B cell (primary cell): Measurements from ENCODE around the gene GGCT. TPM values are rescaled to one million over a fixed set of nuclear protein-coding genes. Genes with fewer than 3 reads are reported as not detected.

Source experiments
- ATAC-seq: fragments of 200-7000 bp; cut with Tn5 transposase; one replicate; pipeline ENCODE4 v1.10.0; 2021; ENCODE audit warnings: low read depth, mild to moderate bottlenecking, moderate number of reproducible peaks, moderate library complexity
- CTCF ChIA-PET: fragments of 350-600 bp; sonication (Branson Sonifier 250); formaldehyde crosslinking; loops from one replicate; lab custom pipeline; 2021; ENCODE audit warnings: antibody characterized with exemption, inconsistent platforms; lab: Charles Lee
- POLR2A ChIA-PET: fragments of 350-600 bp; sonication (Branson Sonifier 250); formaldehyde crosslinking; loops from one replicate; lab custom pipeline; 2021; ENCODE audit warnings: antibody characterized with exemption; lab: Charles Lee
- DNase-seq: peaks from one replicate; pipeline ENCODE4 v3.0.0; 2013
- H2AFZ ChIP-seq: 2 replicates; pipeline ENCODE4 v1.6.1; 2012; ENCODE audit warnings: mild to moderate bottlenecking, low read depth, low read length; ENCODE audit not compliant: insufficient read depth, poor library complexity, severe bottlenecking
- H3K27ac ChIP-seq, 2 donors: 1 replicate in 1 of 2; 2 replicates in 1 of 2; pipeline ENCODE4 v1.5.1; 2012 to 2013; ENCODE audit warnings: low read length in 2 of 2, mild to moderate bottlenecking in 2 of 2, moderate library complexity in 1 of 2
- H3K27me3 ChIP-seq, 4 experiments: fragments of 200-600 bp in 1 of 4; sonication (generic) in 1 of 4; replicated peaks in 1 of 4; 1 replicate in 2 of 4; 2 replicates in 2 of 4; pipeline versions ENCODE4 v1.6.1 to v1.7.0; 2013 to 2016; ENCODE audit warnings: low read length in 3 of 4, mild to moderate bottlenecking in 2 of 4, mixed read lengths in 1 of 4, moderate library complexity in 1 of 4; ENCODE audit not compliant: insufficient read depth in 4 of 4, control insufficient read depth in 3 of 4; ENCODE audit errors: control extremely low read depth in 1 of 4
- H3K36me3 ChIP-seq, 2 experiments: replicated peaks in 1 of 2; 1 replicate in 1 of 2; 2 replicates in 1 of 2; pipeline versions ENCODE4 v1.6.1 to v1.7.1; 2013; ENCODE audit warnings: low read length in 1 of 2; ENCODE audit not compliant: insufficient read depth in 2 of 2, control insufficient read depth in 1 of 2; ENCODE audit errors: control extremely low read depth in 1 of 2, extremely low read depth in 1 of 2
- H3K4me1 ChIP-seq, 2 donors: fragments of 200-600 bp in 1 of 2; sonication (generic) in 1 of 2; 1 replicate in 1 of 2; 2 replicates in 1 of 2; pipeline versions ENCODE4 v1.5.1 to v1.6.1; 2013 to 2017; ENCODE audit warnings: low read length in 2 of 2; ENCODE audit not compliant: control insufficient read depth in 2 of 2, insufficient read depth in 2 of 2
- H3K4me2 ChIP-seq: replicated peaks from 2 replicates; pipeline ENCODE3; 2012; ENCODE audit warnings: mild to moderate bottlenecking, low read depth, low read length; ENCODE audit not compliant: poor library complexity, severe bottlenecking
- H3K4me3 ChIP-seq, 5 experiments: fragments of 200-600 bp in 1 of 5; sonication (generic) in 1 of 5; 1 replicate in 3 of 5; 2 replicates in 2 of 5; pipeline versions ENCODE4 v1.5.1 to v1.7.0; 2011 to 2016; ENCODE audit warnings: low read length in 4 of 5, mild to moderate bottlenecking in 4 of 5, low read depth in 2 of 5, control low read depth in 1 of 5, moderate library complexity in 1 of 5; ENCODE audit not compliant: insufficient read depth in 1 of 5; ENCODE audit errors: control extremely low read depth in 1 of 5, extremely low read depth in 1 of 5
- H3K79me2 ChIP-seq: fragments of 200-600 bp; sonication (generic); one replicate; pipeline ENCODE4 v1.6.0; 2016; ENCODE audit warnings: low read length; ENCODE audit not compliant: control insufficient read depth, insufficient read depth
- H3K9ac ChIP-seq: fragments of 200-600 bp; sonication (generic); 2 replicates; pipeline ENCODE4 v1.6.1; 2017; ENCODE audit warnings: mild to moderate bottlenecking, low read length, moderate library complexity
- H3K9me3 ChIP-seq, 3 donors: one replicate each; pipeline versions ENCODE4 v1.6.1 to v1.7.1; 2013; ENCODE audit warnings: low read length in 2 of 3; ENCODE audit not compliant: control insufficient read depth in 2 of 3, insufficient read depth in 1 of 3; ENCODE audit errors: control extremely low read depth in 1 of 3
- H4K20me1 ChIP-seq: 2 replicates; pipeline ENCODE4 v1.6.0; 2012; ENCODE audit warnings: mild to moderate bottlenecking, low read length; ENCODE audit not compliant: insufficient read depth, control insufficient read depth, poor library complexity, severe bottlenecking
- H3K27ac Mint-ChIP-seq: one replicate; pipeline ENCODE4 v1.8.0; 2021; ENCODE audit warnings: mixed read lengths
- H3K27me3 Mint-ChIP-seq: one replicate; pipeline ENCODE4 v1.8.0; 2021; ENCODE audit warnings: mixed read lengths
- H3K4me1 Mint-ChIP-seq: one replicate; pipeline ENCODE4 v1.8.0; 2021; ENCODE audit warnings: mixed read lengths
- H3K4me3 Mint-ChIP-seq: one replicate; pipeline ENCODE4 v1.8.0; 2021; ENCODE audit warnings: mixed read lengths
- H3K9me3 Mint-ChIP-seq: one replicate; pipeline ENCODE4 v1.8.0; 2022; ENCODE audit warnings: mixed read lengths; ENCODE audit not compliant: insufficient read depth
- CTCF ChIP-seq: fragments of 200-600 bp; IDR thresholded peaks from one replicate; pipeline ENCODE4 v1.8.0; 2022; ENCODE audit warnings: antibody characterized with exemption, mild to moderate bottlenecking
- EZH2 ChIP-seq: IDR thresholded peaks from 2 replicates; pipeline ENCODE4 v1.6.1; 2012; ENCODE audit warnings: borderline replicate concordance, low read depth, mild to moderate bottlenecking, moderate library complexity, low read length; ENCODE audit not compliant: insufficient read depth, poor library complexity, severe bottlenecking
- WGBS: methylation state at CpG from one replicate; pipeline ENCODE4 v1.1.5; 2013; ENCODE audit warnings: missing lambda C conversion rate; ENCODE audit not compliant: insufficient coverage; 5-methylcytosine and 5-hydroxymethylcytosine counted together
- intact Hi-C: fragments of 100-400 bp; cut with micrococcal nuclease; formaldehyde crosslinking; loops from one replicate; pipeline ENCODE4 v1.10.0; 2022
- polyA plus RNA-seq: library from polyadenylated mRNA; depleted of rRNA; stranded (reverse); fragments of >200 nt; gene quantifications from 2 replicates; pipeline ENCODE4 v1.2.3, GENCODE V29; 2012
- total RNA-seq, 2 donors: library from RNA; stranded (reverse); fragments of 120-200 nt in 1 of 2; gene quantifications; 1 replicate in 1 of 2; 2 replicates in 1 of 2; pipeline versions ENCODE4 v1.2.3 to v1.2.4, GENCODE V29; 2013 to 2022

GGCT gene
- total and polyA plus RNA-seq, 2 donors (not counting 1 experiment from before 2014, with no cell fraction given): 8.1 to 12.5 TPM

DNA sequence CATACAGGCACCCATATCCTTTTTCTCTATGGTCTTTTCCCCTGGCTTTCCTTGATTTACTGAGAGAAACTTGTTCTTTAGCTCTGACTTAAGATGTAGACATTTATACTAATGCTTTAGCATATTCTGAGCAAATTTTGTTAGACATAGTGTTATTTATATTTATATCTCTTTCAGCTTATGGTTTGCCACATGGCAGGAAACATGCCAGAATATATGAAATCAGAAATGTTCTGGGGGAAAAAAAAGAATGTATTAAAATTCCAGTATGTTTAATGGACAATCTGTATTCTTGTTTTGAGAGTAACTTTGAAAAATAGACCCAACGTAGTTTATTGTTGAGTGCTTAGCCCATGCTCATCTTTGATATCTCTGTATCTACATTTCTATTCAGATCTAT, 10.1 kb upstream of the GGCT start:
- no peaks in the 10 kb centered on the region for H4K20me1 ChIP-seq
- ATAC-seq (no peak), DNase-seq (no peak)
- WGBS: no CpG with 5 or more reads among the region's 1 CpG
- H3K9me3 Mint-ChIP-seq: no peaks in the 10 kb centered on the region
- no peaks in the 10 kb centered on the region for H3K4me1 ChIP-seq
- H3K36me3 ChIP-seq: no peaks in the 10 kb centered on the region
- no peaks in the 10 kb centered on the region for H3K4me1 Mint-ChIP-seq
- H3K27ac Mint-ChIP-seq: no peak overlapping the region
- intact Hi-C loops: no loop called here
- H3K9ac ChIP-seq: no peak overlapping the region
- H3K9me3 ChIP-seq: no peaks in the 10 kb centered on the region
- no peak for TF ChIP-seq CTCF
- no peak for TF ChIP-seq EZH2
- POLR2A ChIA-PET: no interaction called here
- no peaks in the 10 kb centered on the region for H3K27me3 Mint-ChIP-seq
- no peak overlapping the region for H3K4me3 Mint-ChIP-seq
- no peak overlapping the region for H2AFZ ChIP-seq
- CTCF ChIA-PET: interaction anchor here (3.8 kb wide), 1 partner anchor 49 kb away, joined by 13 read pairs; no protein-coding TSS in a partner anchor
- no peak overlapping the region for H3K27ac ChIP-seq
- no peak overlapping the region for H3K4me3 ChIP-seq
- no peak overlapping the region for H3K4me2 ChIP-seq
- no peaks in the 10 kb centered on the region for H3K27me3 ChIP-seq
- H3K79me2 ChIP-seq: no peaks in the 10 kb centered on the region

- Histone ChIP-seq H3K36me3 (no peaks in the 10 kb centered on the region), H3K27me3 (no peaks in the 10 kb centered on the region), H3K27ac (no peak overlapping the region), H4K20me1 (no peaks in the 10 kb centered on the region), H3K4me2 (no peak overlapping the region), H3K9me3 (no peaks in the 10 kb centered on the region), H3K9ac (no peak overlapping the region), H3K4me1 (no peaks in the 10 kb centered on the region), H3K4me3 (no peak overlapping the region), H2AFZ (no peak overlapping the region), H3K79me2 (no peaks in the 10 kb centered on the region)
- H3K4me3 Mint-ChIP-seq: no peak overlapping the region
- TF ChIP-seq CTCF (no peak), EZH2 (no peak)
- DNase-seq (no peak), ATAC-seq (no peak)
- no peaks in the 10 kb centered on the region for H3K4me1 Mint-ChIP-seq
- intact Hi-C loops: no loop called here
- no peak overlapping the region for H3K27ac Mint-ChIP-seq
- no peaks in the 10 kb centered on the region for H3K27me3 Mint-ChIP-seq
- 93% methylated on average over 2 of the region's 3 CpGs for WGBS
- CTCF ChIA-PET: no interaction called here
- POLR2A ChIA-PET: no interaction called here
- no peaks in the 10 kb centered on the region for H3K9me3 Mint-ChIP-seq
Observed at GRCh38 chr7:30514177-30514576, 9.5 kb upstream of the GGCT start.
